ENCODE measurements around the gene YDJC. TPM values are rescaled to one million over a fixed set of nuclear protein-coding genes. Genes with fewer than 3 reads are reported as not detected.

Gene YDJC
- total and polyA plus RNA-seq, 9 of the 15 experiments (the other 6 are each of a cell fraction or from before 2014, with no cell fraction given) = 13.5 to 871 (median 164) TPM

DNA sequence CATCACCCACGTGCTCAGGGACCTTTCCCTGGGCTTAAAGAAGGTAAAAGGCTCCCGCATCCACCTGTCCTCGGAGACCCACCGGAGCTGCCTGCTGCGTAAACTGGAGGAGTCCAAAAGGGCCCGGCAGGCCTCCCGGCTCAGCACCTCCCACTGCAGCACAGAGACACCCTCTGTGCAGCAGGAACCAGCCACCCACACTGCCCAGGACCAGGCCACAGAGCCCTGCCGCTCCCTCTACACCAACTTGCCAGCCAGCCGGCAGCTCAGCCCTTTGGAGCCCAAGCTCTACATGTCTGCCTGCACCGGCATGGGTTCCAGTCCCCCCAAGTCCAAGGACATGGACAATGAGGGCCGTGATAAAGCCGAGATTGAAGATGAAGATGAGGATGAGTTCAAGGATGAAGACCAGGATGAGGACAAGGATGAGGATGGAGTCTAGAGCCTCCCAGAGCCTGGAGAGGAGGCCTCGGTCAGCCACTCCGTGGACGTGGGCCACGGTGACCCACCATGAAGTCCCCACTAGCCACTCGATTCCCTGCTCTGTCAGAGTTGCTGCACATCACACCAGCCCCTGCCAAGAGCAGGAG, 6.9 kb upstream of the YDJC start (continued):
- TF ChIP-seq REST (IDR thresholded peaks at IDR 0.05; ENCODE audit: borderline replicate concordance) (no peak), REST (CRISPR knock-in tag; IDR thresholded peaks at IDR 0.05; ENCODE audit: low read depth) (no peak)

Data from K562 (cell line).